ENCODE measurements around the gene SLC25A27. TPM values are rescaled to one million over a fixed set of nuclear protein-coding genes. Genes with fewer than 3 reads are reported as not detected.

Gene SLC25A27, protein sequence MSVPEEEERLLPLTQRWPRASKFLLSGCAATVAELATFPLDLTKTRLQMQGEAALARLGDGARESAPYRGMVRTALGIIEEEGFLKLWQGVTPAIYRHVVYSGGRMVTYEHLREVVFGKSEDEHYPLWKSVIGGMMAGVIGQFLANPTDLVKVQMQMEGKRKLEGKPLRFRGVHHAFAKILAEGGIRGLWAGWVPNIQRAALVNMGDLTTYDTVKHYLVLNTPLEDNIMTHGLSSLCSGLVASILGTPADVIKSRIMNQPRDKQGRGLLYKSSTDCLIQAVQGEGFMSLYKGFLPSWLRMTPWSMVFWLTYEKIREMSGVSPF
- 10.6 and 15.2 TPM in 2 replicates for total RNA-seq (2014; rRNA removed; shearing (Covaris generic))

DNA sequence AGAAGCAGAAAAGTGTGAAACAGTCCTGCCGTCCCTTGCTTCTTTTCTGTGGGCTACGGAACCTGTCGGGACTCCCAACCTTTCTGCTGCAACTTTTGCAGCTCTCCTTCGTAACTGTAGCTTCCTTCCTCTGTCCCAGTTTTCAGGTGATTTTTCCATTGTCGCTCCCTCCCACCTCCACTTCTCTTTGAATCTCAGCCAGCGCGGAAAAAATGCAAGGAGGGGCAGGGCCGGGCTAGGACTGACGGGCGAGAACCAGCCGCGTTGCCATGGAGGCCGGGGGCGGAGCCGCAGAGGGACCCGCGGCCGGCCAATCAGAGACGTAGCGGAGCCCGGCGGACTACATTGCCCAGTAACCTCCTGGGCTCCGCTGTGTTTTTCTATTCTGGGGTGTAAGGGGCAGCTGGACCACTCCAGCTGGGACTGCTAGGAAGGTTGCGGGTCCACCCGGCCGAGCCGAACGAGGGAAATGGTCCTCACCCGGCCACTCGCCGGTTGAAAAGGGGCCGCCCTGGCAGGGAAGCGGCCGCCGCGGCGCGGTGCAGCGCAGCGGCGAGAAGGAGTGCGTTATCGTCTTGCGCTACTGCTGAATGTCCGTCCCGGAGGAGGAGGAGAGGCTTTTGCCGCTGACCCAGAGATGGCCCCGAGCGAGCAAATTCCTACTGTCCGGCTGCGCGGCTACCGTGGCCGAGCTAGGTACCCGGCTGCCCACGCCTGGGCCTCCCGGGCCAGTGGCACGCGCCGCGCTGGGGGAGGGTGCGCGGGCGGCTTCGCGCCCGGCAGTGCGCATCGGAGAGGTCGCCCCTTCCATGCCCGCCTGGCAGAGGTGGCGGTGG lies at the start of gene SLC25A27, which contains the start of gene CYP39A1:
TSS of gene SLC25A27 (plus strand) at position 373 of the 836 bp plus-strand sequence. CDS start at position 591, 218 bp downstream.
TSS of gene CYP39A1 (minus strand) at position 216 of the 836 bp plus-strand sequence. CDS start 236 bp downstream, outside the sequence.

DNA sequence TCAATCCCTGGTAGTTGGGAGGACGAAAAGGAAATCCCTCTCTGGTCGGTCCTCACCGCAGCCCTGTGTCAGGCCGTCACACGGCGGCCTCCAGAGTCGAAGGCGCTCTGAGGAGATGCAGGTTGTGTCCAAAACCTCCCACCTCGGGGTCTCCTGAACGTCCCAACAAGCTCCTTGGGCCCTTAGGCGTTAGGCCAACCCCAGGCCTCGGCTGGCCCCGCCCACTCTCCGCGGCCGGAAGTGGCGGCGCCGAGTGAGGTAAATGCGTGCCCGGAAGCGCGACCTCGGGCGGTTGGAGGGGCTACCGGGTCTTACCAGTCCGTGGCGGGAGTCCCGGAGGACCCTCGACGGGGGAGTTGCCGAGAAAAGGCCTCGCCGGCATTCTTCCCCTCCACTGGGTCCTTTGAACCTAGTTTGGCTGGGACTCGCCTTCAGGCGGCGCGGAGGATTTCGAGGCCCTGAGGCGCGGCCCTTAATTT lies 34.9 kb downstream of the SLC25A27 start, which contains the start of gene TDRD6:
TSS of gene TDRD6 (plus strand) at position 267 of the 479 bp plus-strand sequence. CDS start 244 bp downstream, outside the sequence.

Other genes with a start within 250 kb of the SLC25A27 start
- 0.05 and 0.34 TPM in 2 replicates for gene RCAN2, start 161.5 kb upstream of the SLC25A27 start, total RNA-seq (2014; rRNA removed; shearing (Covaris generic))
- 0.11 and 0.19 TPM in 2 replicates for gene CYP39A1, start 157 bp upstream of the SLC25A27 start, total RNA-seq (2014; rRNA removed; shearing (Covaris generic))
- gene TDRD6, start 34.9 kb downstream of the SLC25A27 start, total RNA-seq (2014; rRNA removed; shearing (Covaris generic)): under 0.01 and 0.03 TPM in 2 replicates
- 1.7 and 2.5 TPM in 2 replicates for gene PLA2G7, start 82.4 kb downstream of the SLC25A27 start, total RNA-seq (2014; rRNA removed; shearing (Covaris generic))
- not detected in 2 replicates for gene ANKRD66, start 94.0 kb downstream of the SLC25A27 start, total RNA-seq (2014; rRNA removed; shearing (Covaris generic))
- not detected in 2 replicates for gene MEP1A, start 140.4 kb downstream of the SLC25A27 start, total RNA-seq (2014; rRNA removed; shearing (Covaris generic))

Measured in A375 (cell line).